Activated naive CD4-positive, alpha-beta T cell treated with anti-CD3 and anti-CD28 coated beads, Interleukin-2, amount 50 U/mL, for 16 hours (primary cell): ENCODE results near the gene DYNC2H1.
"Not testable (repeated sequence)": the region's sequence is repeated elsewhere in the genome, so short reads cannot be mapped to it uniquely, and the experiment has no call there.

Experiments used
- DNase-seq: peaks from one replicate; pipeline ENCODE4 v3.0.0-alpha.2; 2020

Gene DYNC2H1

GRCh38 chr11:103374227-103374626 is 265.0 kb downstream of the DYNC2H1 start:
- DNase-seq = not testable (repeated sequence)

GRCh38 chr11:103378931-103379330 is 269.7 kb downstream of the DYNC2H1 start:
- DNase-seq = no peak

- no peak for DNase-seq
Observed at GRCh38 chr11:103380031-103380430, 270.8 kb downstream of the DYNC2H1 start.

- DNase-seq = no peak
Observed at GRCh38 chr11:103384652-103385051, 275.4 kb downstream of the DYNC2H1 start.

GRCh38 chr11:103395612-103396011 is 286.4 kb downstream of the DYNC2H1 start:
- DNase-seq = no peak

GRCh38 chr11:103396237-103396636 is 287.0 kb downstream of the DYNC2H1 start:
- no peak for DNase-seq

- DNase-seq = no peak
Observed at GRCh38 chr11:103397369-103397768, 288.1 kb downstream of the DYNC2H1 start.

GRCh38 chr11:103398829-103399228 is 289.6 kb downstream of the DYNC2H1 start:
- no peak for DNase-seq

- no peak for DNase-seq
Observed at GRCh38 chr11:103406357-103406756, 297.1 kb downstream of the DYNC2H1 start.

- no peak for DNase-seq
Observed at GRCh38 chr11:103407641-103408040, 298.4 kb downstream of the DYNC2H1 start.

- no peak for DNase-seq
Observed at GRCh38 chr11:103413266-103413888, 304.2 kb downstream of the DYNC2H1 start.

GRCh38 chr11:103418014-103418413 is 308.8 kb downstream of the DYNC2H1 start:
- no peak for DNase-seq

GRCh38 chr11:103420593-103420992 is 311.4 kb downstream of the DYNC2H1 start:
- no peak for DNase-seq

GRCh38 chr11:103433386-103434072 is 324.3 kb downstream of the DYNC2H1 start:
- DNase-seq = no peak

GRCh38 chr11:103434073-103434411 is 324.8 kb downstream of the DYNC2H1 start:
- DNase-seq = no peak

- DNase-seq = no peak
Observed at GRCh38 chr11:103436131-103436770, 327.0 kb downstream of the DYNC2H1 start.

GRCh38 chr11:103441021-103441420 is 331.8 kb downstream of the DYNC2H1 start:
- DNase-seq = no peak

GRCh38 chr11:103448966-103449365 is 339.7 kb downstream of the DYNC2H1 start:
- DNase-seq = no peak

- DNase-seq = no peak
Observed at GRCh38 chr11:103450241-103450640, 341.0 kb downstream of the DYNC2H1 start.

- no peak for DNase-seq
Observed at GRCh38 chr11:103453126-103453525, 343.9 kb downstream of the DYNC2H1 start.

- DNase-seq = no peak
Observed at GRCh38 chr11:103453915-103454709, 344.9 kb downstream of the DYNC2H1 start.

- DNase-seq = no peak
Observed at GRCh38 chr11:103464420-103464819, 355.2 kb downstream of the DYNC2H1 start.

GRCh38 chr11:103465555-103466140 is 356.4 kb downstream of the DYNC2H1 start:
- DNase-seq = no peak
